K562 (cell line): ENCODE measurements around the gene LYST. TPM values are rescaled to one million over a fixed set of nuclear protein-coding genes. Genes with fewer than 3 reads are reported as not detected.
A peak's percentile ranks its signal among the peaks of the same experiment; 100 is the strongest.

Experiments
- BHLHE40 ChIP-seq: IDR thresholded peaks from 2 replicates; pipeline ENCODE4 v1.6.1; 2011; ENCODE audit warnings: low read length, improper control_type of control experiment
- CCAR2 ChIP-seq: fragments of 200-400 bp; formaldehyde crosslinking; IDR thresholded peaks from 2 replicates; pipeline ENCODE4 v1.6.1; 2017; ENCODE audit warnings: mild to moderate bottlenecking, low read depth, low read length
- ETS2 ChIP-seq: IDR thresholded peaks from 2 replicates; pipeline ENCODE4 v1.6.1; 2016; ENCODE audit warnings: borderline replicate concordance, missing genetic modification characterization, mild to moderate bottlenecking, moderate library complexity, missing compliant biosample characterization; ENCODE audit not compliant: poor library complexity, severe bottlenecking
- FOSL1 ChIP-seq: fragments of 200-800 bp; sonication (Bioruptor generic); conservative IDR thresholded peaks from 2 replicates; pipeline ENCODE4 v1.6.1; 2016; ENCODE audit warnings: missing genetic modification characterization, missing compliant biosample characterization
- GATA2 ChIP-seq: sonication (generic); formaldehyde crosslinking; IDR thresholded peaks from 2 replicates; pipeline ENCODE4 v1.4.0; 2020; ENCODE audit warnings: mild to moderate bottlenecking, missing genetic modification reagents
- GTF2F1 ChIP-seq: IDR thresholded peaks from 2 replicates; pipeline ENCODE4 v1.6.1; 2011; ENCODE audit warnings: low read depth, low read length, improper control_type of control experiment
- HNRNPLL ChIP-seq: fragments of 200-400 bp; formaldehyde crosslinking; IDR thresholded peaks from 2 replicates; pipeline ENCODE4 v1.6.1; 2017; ENCODE audit warnings: low read length, low read depth, mild to moderate bottlenecking; ENCODE audit not compliant: poor library complexity, severe bottlenecking
- NCOA4 ChIP-seq: fragments of 450-650 bp; IDR thresholded peaks from 2 replicates; pipeline ENCODE4 v1.6.1; 2018; ENCODE audit warnings: mild to moderate bottlenecking; ENCODE audit not compliant: partially characterized antibody
- NR4A1 ChIP-seq, 2 experiments: fragments of 250-450 bp in 1 of 2; fragments of 450-650 bp in 1 of 2; sonication (Bioruptor Pico) in 1 of 2; IDR thresholded peaks; 2 replicates each; pipeline versions ENCODE4 v1.4.0 to v1.6.1; 2016 to 2020; ENCODE audit warnings: mild to moderate bottlenecking in 2 of 2, missing compliant biosample characterization in 1 of 2, missing genetic modification characterization in 1 of 2, moderate library complexity in 1 of 2
- PCBP1 ChIP-seq: fragments of 200-400 bp; formaldehyde crosslinking; IDR thresholded peaks from 2 replicates; pipeline ENCODE4 v1.6.1; 2018; ENCODE audit warnings: mild to moderate bottlenecking, low read depth, low read length; ENCODE audit not compliant: poor library complexity, severe bottlenecking
- RBM34 ChIP-seq: fragments of 200-400 bp; formaldehyde crosslinking; IDR thresholded peaks from 2 replicates; pipeline ENCODE4 v1.6.1; 2018; ENCODE audit warnings: low read length, borderline replicate concordance; ENCODE audit not compliant: insufficient read depth
- RUNX1 ChIP-seq: sonication (generic); IDR thresholded peaks from 2 replicates; pipeline ENCODE4 v1.6.1; 2016; ENCODE audit warnings: antibody characterized with exemption, low read depth
- SNIP1 ChIP-seq: fragments of 450-650 bp; IDR thresholded peaks from 2 replicates; pipeline ENCODE4 v1.7.1; 2017; ENCODE audit warnings: low read depth, mild to moderate bottlenecking
- U2AF1 ChIP-seq: fragments of 200-400 bp; formaldehyde crosslinking; optimal IDR thresholded peaks from 2 replicates; pipeline ENCODE3; 2017; ENCODE audit warnings: mild to moderate bottlenecking, low read depth, low read length, moderate library complexity
- USF1 ChIP-seq: sonication (generic); formaldehyde crosslinking; IDR thresholded peaks from 2 replicates; pipeline ENCODE4 v1.9.0; 2022; ENCODE audit warnings: mild to moderate bottlenecking, missing genetic modification reagents
- ZNF592 ChIP-seq: fragments of 450-650 bp; IDR thresholded peaks from 2 replicates; pipeline ENCODE4 v1.6.1; 2017; ENCODE audit warnings: antibody characterized with exemption, mild to moderate bottlenecking
- polyA plus RNA-seq, 8 experiments: library from polyadenylated mRNA; depleted of rRNA in 4 of 8; stranded (reverse) in 5 of 8; unstranded in 3 of 8; fragments of >200 nt; fragmentation: Nextera tagmentation in 2 of 8; fragmentation: Illumina TruSeq in 1 of 8; extraction: Ambion mirVana in 2 of 8; extraction: Trizol in 1 of 8; gene quantifications; 2 replicates each; pipeline versions ENCODE4 v1.2.1 to v1.2.3, GENCODE V29; 2011 to 2014; ENCODE audit warnings: inconsistent platforms in 1 of 8, missing spikeins in 1 of 8
- total RNA-seq, 7 experiments: library from RNA; depleted of rRNA in 6 of 7; stranded (reverse); fragments of >200 nt in 6 of 7; fragmentation: Illumina TruSeq in 2 of 7; extraction: Trizol in 2 of 7; gene quantifications; 2 replicates each; pipeline versions ENCODE4 v1.2.1 to v1.2.3, GENCODE V29; 2011 to 2021; ENCODE audit warnings: low replicate concordance in 1 of 7
- TF ChIP-seq, protein P1 (sequence below): fragments of 450-650 bp; formaldehyde crosslinking; IDR thresholded peaks from 2 replicates; pipeline ENCODE4 v1.4.0; 2020; ENCODE audit warnings: mild to moderate bottlenecking, moderate library complexity
- TF ChIP-seq, protein P2 (sequence below): fragments of 450-650 bp; IDR thresholded peaks from 2 replicates; pipeline ENCODE4 v1.6.1; 2017; ENCODE audit warnings: antibody characterized with exemption

The LYST gene
- total and polyA plus RNA-seq, 9 of the 15 experiments (the other 6 are each of a cell fraction or from before 2014, with no cell fraction given), result 0.73 to 2.4 (median 1.4) TPM

DNA sequence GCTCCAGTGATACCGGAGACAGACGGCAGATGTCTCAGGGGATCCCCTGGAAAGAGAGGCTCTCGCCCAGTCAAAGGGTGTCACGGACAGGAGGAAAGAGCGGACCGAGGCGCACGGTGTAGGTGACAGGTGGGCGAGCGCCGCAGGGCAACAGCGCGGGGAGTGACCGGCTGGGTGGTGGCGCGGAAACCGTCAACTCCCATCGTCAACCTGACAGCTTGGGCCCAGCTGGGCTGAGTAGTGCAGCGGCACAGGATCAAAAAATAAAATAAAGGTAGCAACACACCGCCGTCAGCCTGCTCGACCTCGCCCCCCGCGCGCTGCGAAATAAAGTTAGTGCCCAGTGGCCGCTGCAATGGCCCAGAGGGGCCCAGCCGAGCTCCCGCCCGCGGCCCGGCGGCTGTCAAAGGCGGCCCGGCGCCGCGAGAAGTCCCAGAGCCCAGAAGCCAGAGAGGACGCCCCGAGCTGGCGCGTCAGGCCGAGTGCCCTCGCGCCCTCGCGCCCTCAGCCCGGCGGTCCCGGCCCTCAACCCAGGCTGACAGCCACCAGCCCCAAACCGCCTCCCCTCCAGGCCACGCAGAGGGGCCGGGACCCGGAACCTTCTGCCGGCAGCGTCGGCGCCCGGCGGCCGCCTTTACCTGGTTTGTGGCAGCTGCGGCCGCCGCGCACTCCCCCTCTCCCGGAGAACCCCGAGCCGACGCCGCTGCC, at the start of gene LYST (continued):
- TF ChIP-seq NR4A1 (CRISPR knock-in tag; IDR thresholded peaks at IDR 0.05) (no peak), NR4A1 (tag; IDR thresholded peaks at IDR 0.05) (peak; percentile 53; the same call in 1 of the 2 replicates), GTF2F1 (no peak), PCBP1 (peak; percentile 55), RUNX1 (no peak), GATA2 (CRISPR knock-in tag) (no peak), USF1 (no peak), SNIP1 (no peak), CCAR2 (no peak), NCOA4 (no peak), ETS2 (tag) (no peak), BHLHE40 (no peak), RBM34 (0 out of 2 replicates have a peak, but pooled peaks have one; percentile 19), U2AF1 (no peak), ZNF592 (no peak), HNRNPLL (no peak), FOSL1 (no peak)
- TF ChIP-seq, protein P1, sequence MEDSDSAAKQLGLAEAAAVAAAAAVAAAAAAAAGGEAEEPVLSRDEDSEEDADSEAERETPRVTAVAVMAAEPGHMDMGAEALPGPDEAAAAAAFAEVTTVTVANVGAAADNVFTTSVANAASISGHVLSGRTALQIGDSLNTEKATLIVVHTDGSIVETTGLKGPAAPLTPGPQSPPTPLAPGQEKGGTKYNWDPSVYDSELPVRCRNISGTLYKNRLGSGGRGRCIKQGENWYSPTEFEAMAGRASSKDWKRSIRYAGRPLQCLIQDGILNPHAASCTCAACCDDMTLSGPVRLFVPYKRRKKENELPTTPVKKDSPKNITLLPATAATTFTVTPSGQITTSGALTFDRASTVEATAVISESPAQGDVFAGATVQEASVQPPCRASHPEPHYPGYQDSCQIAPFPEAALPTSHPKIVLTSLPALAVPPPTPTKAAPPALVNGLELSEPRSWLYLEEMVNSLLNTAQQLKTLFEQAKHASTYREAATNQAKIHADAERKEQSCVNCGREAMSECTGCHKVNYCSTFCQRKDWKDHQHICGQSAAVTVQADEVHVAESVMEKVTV (CRISPR knock-in tag), result 0 out of 2 replicates have a peak, but pooled peaks have one; percentile 9
- TF ChIP-seq, protein P2, sequence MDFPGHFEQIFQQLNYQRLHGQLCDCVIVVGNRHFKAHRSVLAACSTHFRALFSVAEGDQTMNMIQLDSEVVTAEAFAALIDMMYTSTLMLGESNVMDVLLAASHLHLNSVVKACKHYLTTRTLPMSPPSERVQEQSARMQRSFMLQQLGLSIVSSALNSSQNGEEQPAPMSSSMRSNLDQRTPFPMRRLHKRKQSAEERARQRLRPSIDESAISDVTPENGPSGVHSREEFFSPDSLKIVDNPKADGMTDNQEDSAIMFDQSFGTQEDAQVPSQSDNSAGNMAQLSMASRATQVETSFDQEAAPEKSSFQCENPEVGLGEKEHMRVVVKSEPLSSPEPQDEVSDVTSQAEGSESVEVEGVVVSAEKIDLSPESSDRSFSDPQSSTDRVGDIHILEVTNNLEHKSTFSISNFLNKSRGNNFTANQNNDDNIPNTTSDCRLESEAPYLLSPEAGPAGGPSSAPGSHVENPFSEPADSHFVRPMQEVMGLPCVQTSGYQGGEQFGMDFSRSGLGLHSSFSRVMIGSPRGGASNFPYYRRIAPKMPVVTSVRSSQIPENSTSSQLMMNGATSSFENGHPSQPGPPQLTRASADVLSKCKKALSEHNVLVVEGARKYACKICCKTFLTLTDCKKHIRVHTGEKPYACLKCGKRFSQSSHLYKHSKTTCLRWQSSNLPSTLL, result no peak
